LNCAP (cell line): Measurements from ENCODE around the gene PPM1E.

ENCODE experiments used
- TF ChIP-seq, protein P1 (sequence below): fragments of 450-650 bp; IDR thresholded peaks from 2 replicates; pipeline ENCODE4 v1.5.1; 2017; ENCODE audit warnings: mild to moderate bottlenecking

PPM1E gene

GRCh38 chr17:58757162-58757613 is 1.5 kb downstream of the PPM1E start:
- TF ChIP-seq, protein P1, sequence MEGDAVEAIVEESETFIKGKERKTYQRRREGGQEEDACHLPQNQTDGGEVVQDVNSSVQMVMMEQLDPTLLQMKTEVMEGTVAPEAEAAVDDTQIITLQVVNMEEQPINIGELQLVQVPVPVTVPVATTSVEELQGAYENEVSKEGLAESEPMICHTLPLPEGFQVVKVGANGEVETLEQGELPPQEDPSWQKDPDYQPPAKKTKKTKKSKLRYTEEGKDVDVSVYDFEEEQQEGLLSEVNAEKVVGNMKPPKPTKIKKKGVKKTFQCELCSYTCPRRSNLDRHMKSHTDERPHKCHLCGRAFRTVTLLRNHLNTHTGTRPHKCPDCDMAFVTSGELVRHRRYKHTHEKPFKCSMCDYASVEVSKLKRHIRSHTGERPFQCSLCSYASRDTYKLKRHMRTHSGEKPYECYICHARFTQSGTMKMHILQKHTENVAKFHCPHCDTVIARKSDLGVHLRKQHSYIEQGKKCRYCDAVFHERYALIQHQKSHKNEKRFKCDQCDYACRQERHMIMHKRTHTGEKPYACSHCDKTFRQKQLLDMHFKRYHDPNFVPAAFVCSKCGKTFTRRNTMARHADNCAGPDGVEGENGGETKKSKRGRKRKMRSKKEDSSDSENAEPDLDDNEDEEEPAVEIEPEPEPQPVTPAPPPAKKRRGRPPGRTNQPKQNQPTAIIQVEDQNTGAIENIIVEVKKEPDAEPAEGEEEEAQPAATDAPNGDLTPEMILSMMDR, result no peak

- TF ChIP-seq, protein P1, result no peak
These were observed 3.2 kb downstream of the PPM1E start for GRCh38 chr17:58758890-58759289.

DNA sequence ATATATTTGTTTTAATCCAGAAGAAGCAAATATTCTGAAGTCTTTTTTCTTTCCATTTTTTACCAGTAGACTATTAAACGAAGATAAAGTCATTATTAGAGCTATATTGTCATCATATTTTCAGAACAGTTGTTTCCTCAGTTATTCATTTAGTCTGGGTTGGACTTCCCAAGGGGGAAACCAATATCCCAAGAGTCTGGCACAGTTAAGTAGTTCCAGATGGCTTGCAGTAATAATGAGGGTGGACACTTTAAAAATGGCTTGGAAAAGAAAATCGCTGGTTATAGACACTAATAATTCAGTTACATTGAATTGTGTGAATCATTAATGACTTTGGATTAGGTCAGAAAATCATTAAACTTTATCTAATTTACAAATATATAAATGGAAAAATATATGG is 3.9 kb downstream of the PPM1E start:
- TF ChIP-seq, protein P1, result no peak

DNA sequence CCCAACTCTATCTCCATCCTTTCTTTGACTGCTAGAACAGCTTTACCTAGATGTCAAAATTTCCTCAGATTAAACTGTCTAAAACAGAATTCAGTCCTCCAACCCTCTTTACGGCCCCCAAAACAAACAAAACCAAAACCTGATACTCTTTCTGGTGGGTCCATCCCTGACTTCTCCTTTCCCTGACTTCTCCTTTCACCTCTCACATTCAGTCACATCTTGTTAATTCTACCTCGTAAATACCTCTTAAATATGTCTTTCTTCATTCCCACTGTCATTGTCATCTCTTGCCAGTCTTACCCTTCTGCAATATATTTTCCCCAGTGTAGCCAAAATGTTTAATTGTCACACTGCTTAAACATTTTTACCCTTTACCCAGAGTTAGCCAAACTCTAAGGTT is 4.6 kb downstream of the PPM1E start:
- TF ChIP-seq, protein P1, result no peak

DNA sequence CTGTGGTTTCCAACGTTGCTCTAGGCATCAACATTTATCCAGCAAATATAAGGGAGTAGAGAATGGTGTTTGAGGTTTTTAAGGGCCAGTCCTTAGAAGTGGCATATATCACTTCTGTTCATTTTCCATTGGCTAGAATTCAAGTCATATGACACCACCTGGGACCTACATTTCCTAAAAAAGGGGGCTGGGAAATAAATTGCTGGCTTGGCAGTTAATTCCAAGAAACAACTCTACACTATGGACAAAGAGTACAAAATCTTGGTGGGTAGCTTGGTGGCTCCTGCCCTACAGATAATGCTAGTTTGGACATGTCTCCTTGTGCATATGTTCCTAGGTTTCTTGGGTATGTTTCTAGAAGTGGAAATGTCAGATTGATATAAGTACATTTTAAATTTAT is 7.6 kb downstream of the PPM1E start:
- TF ChIP-seq, protein P1, result no peak

GRCh38 chr17:58764373-58764772 is 8.7 kb downstream of the PPM1E start:
- TF ChIP-seq, protein P1, result no peak

DNA sequence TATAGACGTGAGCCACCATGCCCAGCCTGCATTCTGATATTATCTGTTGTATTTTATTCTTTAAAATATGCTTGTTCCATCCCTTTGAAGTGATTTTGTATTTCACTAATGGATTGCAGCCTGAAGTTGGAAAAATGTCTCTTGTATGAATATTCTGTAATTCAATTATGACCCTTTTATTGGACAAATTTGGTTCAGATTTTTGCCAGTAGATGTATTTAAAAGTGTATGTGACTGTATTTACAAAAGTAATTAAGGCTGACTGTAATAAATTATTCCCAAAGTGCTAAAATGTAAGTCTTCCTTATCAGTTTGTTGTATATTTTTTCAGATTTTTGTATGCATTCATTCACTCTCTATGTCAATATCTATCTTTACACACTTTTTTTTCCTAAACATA is 23.8 kb downstream of the PPM1E start:
- TF ChIP-seq, protein P1, result no peak

DNA sequence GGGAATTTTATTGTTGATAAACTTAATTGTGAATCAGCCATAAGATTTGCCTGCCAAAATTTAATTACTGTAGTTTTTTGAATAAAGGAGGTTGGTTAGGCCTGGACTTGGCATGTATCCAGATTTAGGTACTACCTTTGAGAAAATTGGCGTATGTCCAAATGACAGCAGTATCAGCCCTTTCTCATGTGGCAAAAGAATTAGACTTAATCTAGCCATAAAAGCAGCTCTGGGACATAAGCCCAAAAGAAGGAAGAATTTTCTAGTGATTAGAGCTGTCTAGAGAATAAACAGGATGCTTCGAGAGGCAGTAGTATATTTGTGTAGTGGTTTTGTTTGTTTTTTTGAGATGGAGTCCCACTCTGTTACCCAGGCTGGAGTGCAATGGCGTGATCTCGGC is 27.7 kb downstream of the PPM1E start:
- TF ChIP-seq, protein P1, result no peak
